MCF 10A (cell line): ENCODE results near the gene KRT38. TPM values are rescaled to one million over a fixed set of nuclear protein-coding genes. Genes with fewer than 3 reads are reported as not detected.

Experiments used
- BruUV-seq: library from RNA; stranded (reverse); fragments of 400-500 nt; replicated peaks from 2 replicates; lab custom pipeline; 2021; lab: Mats Ljungman, UMichigan
- CTCF ChIA-PET: fragments of 300-600 bp; sonication (Branson Sonifier 250); formaldehyde crosslinking; extraction: SDS; loops from one replicate; lab custom pipeline; 2021; ENCODE audit warnings: antibody characterized with exemption, inconsistent platforms; lab: Yijun Ruan, JAX
- POLR2A ChIA-PET: fragments of 300-600, 350-650 bp; sonication (Branson Sonifier 250); formaldehyde crosslinking; extraction: SDS; loops from one replicate; lab custom pipeline; 2020; ENCODE audit warnings: antibody characterized with exemption, inconsistent platforms; lab: Yijun Ruan, JAX
- DNase-seq: peaks from one replicate; pipeline ENCODE4 v3.0.0-alpha.2; 2018; ENCODE audit not compliant: unreplicated experiment
- H3K27ac Mint-ChIP-seq: one replicate; pipeline ENCODE4 v1.8.0; 2022; ENCODE audit warnings: mild to moderate bottlenecking, low read depth, mixed read lengths; ENCODE audit not compliant: unreplicated experiment
- H3K27me3 Mint-ChIP-seq: one replicate; pipeline ENCODE4 v1.8.0; 2022; ENCODE audit warnings: mixed read lengths; ENCODE audit not compliant: insufficient read depth, unreplicated experiment
- H3K36me3 Mint-ChIP-seq: one replicate; pipeline ENCODE4 v1.8.0; 2022; ENCODE audit warnings: mild to moderate bottlenecking, moderate library complexity, mixed read lengths; ENCODE audit not compliant: insufficient read depth, unreplicated experiment
- H3K4me1 Mint-ChIP-seq: one replicate; pipeline ENCODE4 v1.8.0; 2022; ENCODE audit warnings: mixed read lengths; ENCODE audit not compliant: insufficient read depth, unreplicated experiment
- H3K4me3 Mint-ChIP-seq: one replicate; pipeline ENCODE4 v1.8.0; 2022; ENCODE audit warnings: mild to moderate bottlenecking, moderate library complexity, mixed read lengths; ENCODE audit not compliant: unreplicated experiment
- H3K9me3 Mint-ChIP-seq: one replicate; pipeline ENCODE4 v1.8.0; 2022; ENCODE audit warnings: mixed read lengths; ENCODE audit not compliant: unreplicated experiment
- intact Hi-C: fragments of 100-400 bp; cut with micrococcal nuclease; formaldehyde crosslinking; loops from 2 replicates; pipeline ENCODE4 v1.14.1; 2022
- total RNA-seq: library from RNA; stranded (reverse); gene quantifications from 2 replicates; pipeline ENCODE4 v1.2.3, GENCODE V29; 2022
- TF ChIP-seq, protein P1 (sequence below): fragments of 200-600 bp; IDR thresholded peaks from one replicate; pipeline ENCODE4 v1.8.0; 2022; ENCODE audit warnings: antibody characterized with exemption, mild to moderate bottlenecking; ENCODE audit not compliant: unreplicated experiment

The KRT38 gene
- total RNA-seq, 1 experiment from 2014 or later = not detected

GRCh38 chr17:41418116-41418860, 22.5 kb downstream of the KRT38 start:
- H3K27ac Mint-ChIP-seq = no peak overlapping the region
- H3K36me3 Mint-ChIP-seq = no peaks in the 10 kb centered on the region
- peaks cover 32% of the 10 kb centered on the region for H3K4me1 Mint-ChIP-seq
- intact Hi-C loops = no loop called here
- BruUV-seq = no TSS peak
- H3K27me3 Mint-ChIP-seq = no peaks in the 10 kb centered on the region
- TF ChIP-seq, protein P1, sequence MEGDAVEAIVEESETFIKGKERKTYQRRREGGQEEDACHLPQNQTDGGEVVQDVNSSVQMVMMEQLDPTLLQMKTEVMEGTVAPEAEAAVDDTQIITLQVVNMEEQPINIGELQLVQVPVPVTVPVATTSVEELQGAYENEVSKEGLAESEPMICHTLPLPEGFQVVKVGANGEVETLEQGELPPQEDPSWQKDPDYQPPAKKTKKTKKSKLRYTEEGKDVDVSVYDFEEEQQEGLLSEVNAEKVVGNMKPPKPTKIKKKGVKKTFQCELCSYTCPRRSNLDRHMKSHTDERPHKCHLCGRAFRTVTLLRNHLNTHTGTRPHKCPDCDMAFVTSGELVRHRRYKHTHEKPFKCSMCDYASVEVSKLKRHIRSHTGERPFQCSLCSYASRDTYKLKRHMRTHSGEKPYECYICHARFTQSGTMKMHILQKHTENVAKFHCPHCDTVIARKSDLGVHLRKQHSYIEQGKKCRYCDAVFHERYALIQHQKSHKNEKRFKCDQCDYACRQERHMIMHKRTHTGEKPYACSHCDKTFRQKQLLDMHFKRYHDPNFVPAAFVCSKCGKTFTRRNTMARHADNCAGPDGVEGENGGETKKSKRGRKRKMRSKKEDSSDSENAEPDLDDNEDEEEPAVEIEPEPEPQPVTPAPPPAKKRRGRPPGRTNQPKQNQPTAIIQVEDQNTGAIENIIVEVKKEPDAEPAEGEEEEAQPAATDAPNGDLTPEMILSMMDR = no peak
- no peak overlapping the region for H3K4me3 Mint-ChIP-seq
- CTCF ChIA-PET = interaction anchor here (0.8 to 1.0 kb wide), 3 partner anchors 10 to 26 kb away, joined by 3 read pairs; no protein-coding TSS in a partner anchor
- no peaks in the 10 kb centered on the region for H3K9me3 Mint-ChIP-seq
- POLR2A ChIA-PET = interaction anchor here (0.9 to 1.6 kb wide), 4 partner anchors 13 to 27 kb away, joined by 3 to 5 read pairs (median 4); no protein-coding TSS in a partner anchor
- no peak for DNase-seq

DNA sequence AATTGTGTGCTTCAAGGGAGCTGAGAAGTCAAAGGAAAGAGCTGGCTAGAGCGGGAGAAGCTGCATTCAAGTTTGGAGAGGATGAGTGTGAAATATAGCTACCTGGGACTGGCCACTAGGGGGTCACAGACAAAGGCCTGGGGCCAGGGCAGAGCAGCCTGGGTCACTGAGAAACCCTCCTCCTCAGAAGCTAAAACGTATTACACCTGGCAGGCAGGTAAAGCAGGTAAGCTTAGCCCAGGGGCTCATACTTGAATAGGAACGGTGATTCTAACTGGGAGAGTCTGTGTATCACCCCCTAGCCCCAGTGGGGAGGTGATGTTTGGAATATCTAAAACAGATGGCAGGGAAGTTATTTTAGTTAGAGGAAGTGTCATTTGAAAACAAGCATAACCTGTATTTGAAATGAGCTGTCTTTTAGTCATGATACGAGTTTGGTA, 23.2 kb downstream of the KRT38 start:
- POLR2A ChIA-PET = interaction anchor here (0.6 to 1.6 kb wide), 5 partner anchors 12 to 79 kb away, joined by 3 to 5 read pairs (median 3); no protein-coding TSS in a partner anchor
- no peak overlapping the region for H3K27ac Mint-ChIP-seq
- TF ChIP-seq, protein P1 = peak; percentile 37

GRCh38 chr17:41417127-41417526, 23.7 kb downstream of the KRT38 start:
- BruUV-seq = no TSS peak
- no peaks in the 10 kb centered on the region for H3K27me3 Mint-ChIP-seq
- H3K4me3 Mint-ChIP-seq = no peak overlapping the region
- H3K9me3 Mint-ChIP-seq = no peaks in the 10 kb centered on the region
- no peak for DNase-seq
- peaks cover 32% of the 10 kb centered on the region for H3K4me1 Mint-ChIP-seq
- H3K36me3 Mint-ChIP-seq = no peaks in the 10 kb centered on the region
- intact Hi-C loops = no loop called here
- ChIA-PET CTCF (interaction anchor here (0.6 kb wide), 1 partner anchor 87 kb away, joined by 4 read pairs; no protein-coding TSS in a partner anchor), POLR2A (interaction anchor here (0.6 to 1.2 kb wide), 4 partner anchors 12 to 79 kb away, joined by 3 to 5 read pairs (median 3); no protein-coding TSS in a partner anchor)
- TF ChIP-seq, protein P1 = no peak
- no peak overlapping the region for H3K27ac Mint-ChIP-seq

More for the DNA sequence above, 23.2 kb downstream of the KRT38 start:
- intact Hi-C loops = no loop called here
- DNase-seq = peak; percentile 34
- BruUV-seq = no TSS peak
- CTCF ChIA-PET = interaction anchor here (0.6 to 1.0 kb wide), 4 partner anchors 10 to 87 kb away, joined by 3 to 4 read pairs (median 3); no protein-coding TSS in a partner anchor
- no peaks in the 10 kb centered on the region for H3K27me3 Mint-ChIP-seq
- H3K9me3 Mint-ChIP-seq = no peaks in the 10 kb centered on the region
- H3K4me1 Mint-ChIP-seq = peaks cover 32% of the 10 kb centered on the region
- no peaks in the 10 kb centered on the region for H3K36me3 Mint-ChIP-seq
- no peak overlapping the region for H3K4me3 Mint-ChIP-seq

DNA sequence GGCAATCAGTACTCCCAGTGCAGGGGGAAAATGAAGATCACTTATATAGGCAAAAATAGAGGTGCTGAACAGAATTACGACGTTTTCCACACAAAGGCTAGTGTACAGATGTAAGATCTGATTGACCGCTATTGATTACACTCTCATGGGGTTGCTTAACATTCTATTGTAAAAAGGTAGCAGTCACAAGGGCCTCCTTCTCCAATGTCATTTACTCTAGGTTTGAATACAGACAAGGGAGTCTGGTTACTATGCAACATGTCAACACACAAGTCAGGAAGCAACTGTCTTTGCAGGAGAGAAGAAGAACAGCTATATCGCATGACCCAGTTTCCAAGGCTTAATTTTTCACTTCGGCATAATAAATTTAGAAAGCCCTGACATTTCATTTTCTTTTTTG, 24.3 kb downstream of the KRT38 start:
- intact Hi-C loops = no loop called here
- POLR2A ChIA-PET = interaction anchor here (0.8 kb wide), 1 partner anchor 12 kb away, joined by 4 read pairs; no protein-coding TSS in a partner anchor
- Mint-ChIP-seq H3K9me3 (no peaks in the 10 kb centered on the region), H3K4me1 (peaks cover 30% of the 10 kb centered on the region), H3K27me3 (no peaks in the 10 kb centered on the region), H3K27ac (no peak overlapping the region), H3K4me3 (no peak overlapping the region), H3K36me3 (no peaks in the 10 kb centered on the region)
- TF ChIP-seq, protein P1 = no peak
- CTCF ChIA-PET = interaction anchor here (1.0 kb wide), 1 partner anchor 63 kb away, joined by 3 read pairs; no protein-coding TSS in a partner anchor
- BruUV-seq = no TSS peak
- DNase-seq = no peak
